Naive B cell (primary cell): ENCODE results near the gene FEZ2. TPM values are rescaled to one million over a fixed set of nuclear protein-coding genes. Genes with fewer than 3 reads are reported as not detected.

Source experiments
- ATAC-seq, 2 donors: fragments of 150-1000 bp; cut with Tn5 transposase; 2 replicates each; pipeline ENCODE4 v1.10.0; 2021; ENCODE audit warnings: low read depth in 2 of 2, mild to moderate bottlenecking in 2 of 2, moderate library complexity in 2 of 2
- DNase-seq: peaks from one replicate; pipeline ENCODE4 v3.0.0; 2022
- H3K27ac Mint-ChIP-seq, 6 donors: one replicate each; pipeline ENCODE4 v1.8.0; 2020 to 2022; ENCODE audit warnings: mild to moderate bottlenecking in 6 of 6, mixed read lengths in 6 of 6, moderate library complexity in 5 of 6, inconsistent platforms in 2 of 6
- H3K27me3 Mint-ChIP-seq, 3 donors: one replicate each; pipeline ENCODE4 v1.8.0; 2021 to 2022; ENCODE audit warnings: mixed read lengths in 3 of 3, mild to moderate bottlenecking in 1 of 3
- H3K36me3 Mint-ChIP-seq, 2 donors: one replicate each; pipeline ENCODE4 v1.8.0; 2020 to 2022; ENCODE audit warnings: mixed read lengths in 2 of 2, inconsistent platforms in 1 of 2, mild to moderate bottlenecking in 1 of 2
- H3K4me1 Mint-ChIP-seq, 3 donors: one replicate each; pipeline ENCODE4 v1.8.0; 2020 to 2022; ENCODE audit warnings: mixed read lengths in 3 of 3, inconsistent platforms in 1 of 3, mild to moderate bottlenecking in 1 of 3, moderate library complexity in 1 of 3
- H3K4me3 Mint-ChIP-seq, 8 donors: one replicate each; pipeline ENCODE4 v1.8.0; 2020 to 2022; ENCODE audit warnings: mild to moderate bottlenecking in 8 of 8, mixed read lengths in 8 of 8, moderate library complexity in 8 of 8, inconsistent platforms in 2 of 8
- H3K9me3 Mint-ChIP-seq, 7 donors: one replicate each; pipeline ENCODE4 v1.8.0; 2020 to 2022; ENCODE audit warnings: mixed read lengths in 7 of 7, mild to moderate bottlenecking in 5 of 7, inconsistent platforms in 2 of 7, moderate library complexity in 1 of 7
- polyA plus RNA-seq, 6 donors: library from polyadenylated mRNA; unstranded; fragments of 300-500 nt; fragmentation: Illumina TruSeq; gene quantifications; one replicate each; pipeline ENCODE4 v1.2.3, GENCODE V29; 2021; ENCODE audit warnings: low read depth in 6 of 6

Gene FEZ2
- polyA plus RNA-seq, 6 donors from 2014 or later, result 3.0 to 6.0 (median 3.6) TPM

DNA sequence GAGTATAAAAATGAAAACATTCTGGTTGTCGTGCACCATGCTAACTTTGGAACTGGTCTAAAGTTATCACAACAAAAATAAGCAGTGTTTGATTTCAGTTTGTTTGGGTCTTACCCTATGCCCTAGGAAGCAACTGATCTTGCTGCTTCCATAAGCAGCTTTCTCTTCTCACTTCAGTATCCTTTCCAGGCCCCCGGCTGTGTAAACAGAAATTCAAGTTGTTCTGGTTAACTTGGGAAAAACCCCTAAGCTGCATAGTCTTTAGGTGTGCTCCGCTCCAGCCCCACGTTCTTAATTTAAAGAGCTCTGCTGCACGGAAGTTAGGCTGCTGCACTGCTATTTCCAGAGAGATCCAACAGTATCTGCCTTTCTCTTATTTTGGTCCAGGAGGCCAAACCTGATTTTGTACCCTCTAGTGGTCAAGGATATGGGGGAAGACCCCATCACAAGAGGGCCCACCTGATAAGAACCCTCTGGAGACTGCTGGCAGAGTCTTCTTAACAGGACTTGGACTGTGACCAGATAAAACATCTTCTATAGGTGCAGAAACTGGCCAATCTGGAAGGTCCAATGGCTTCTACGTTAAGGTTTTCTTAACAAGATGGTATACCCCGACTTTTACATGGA, 69.1 kb downstream of the FEZ2 start:
- Mint-ChIP-seq H3K4me1 (peaks cover 12 to 17% (median 13%) of the 10 kb centered on the region in 3 donors), H3K4me3 (peak overlapping the region in 1 of 8 donors; percentile 41), H3K27me3 (no peaks in the 10 kb centered on the region)

DNA sequence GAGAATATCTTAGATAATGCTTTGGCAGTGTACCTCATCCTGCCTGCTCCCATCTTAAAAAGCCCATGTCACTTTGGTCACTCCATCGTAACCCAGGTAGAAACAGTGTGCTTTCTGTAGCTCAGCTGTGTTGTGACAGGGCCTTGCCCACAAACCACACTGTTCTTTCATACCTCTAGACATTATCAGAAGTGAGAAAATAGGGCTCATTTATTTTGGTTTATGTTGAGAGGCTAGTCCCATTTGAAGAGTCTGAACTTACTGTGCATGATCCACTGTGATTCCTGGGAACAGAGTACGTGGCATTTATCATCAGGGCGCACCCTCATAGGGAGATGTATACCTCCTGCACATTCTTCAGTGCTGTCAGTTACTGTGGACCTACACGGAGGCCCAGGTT, 69.7 kb downstream of the FEZ2 start:
- Mint-ChIP-seq H3K4me1 (peaks cover 12 to 17% (median 13%) of the 10 kb centered on the region in 3 donors), H3K27ac (no peak overlapping the region), H3K36me3 (peaks cover 0 to 7% of the 10 kb centered on the region in 2 donors), H3K4me3 (no peak overlapping the region), H3K27me3 (no peaks in the 10 kb centered on the region), H3K9me3 (no peaks in the 10 kb centered on the region)
- ATAC-seq, result no peak
- no peak for DNase-seq

More for the DNA sequence above, 69.1 kb downstream of the FEZ2 start:
- H3K36me3 Mint-ChIP-seq, result peaks cover 0 to 4% of the 10 kb centered on the region in 2 donors
- no peak for ATAC-seq
- no peak for DNase-seq
- H3K27ac Mint-ChIP-seq, result no peak overlapping the region
- no peaks in the 10 kb centered on the region for H3K9me3 Mint-ChIP-seq

DNA sequence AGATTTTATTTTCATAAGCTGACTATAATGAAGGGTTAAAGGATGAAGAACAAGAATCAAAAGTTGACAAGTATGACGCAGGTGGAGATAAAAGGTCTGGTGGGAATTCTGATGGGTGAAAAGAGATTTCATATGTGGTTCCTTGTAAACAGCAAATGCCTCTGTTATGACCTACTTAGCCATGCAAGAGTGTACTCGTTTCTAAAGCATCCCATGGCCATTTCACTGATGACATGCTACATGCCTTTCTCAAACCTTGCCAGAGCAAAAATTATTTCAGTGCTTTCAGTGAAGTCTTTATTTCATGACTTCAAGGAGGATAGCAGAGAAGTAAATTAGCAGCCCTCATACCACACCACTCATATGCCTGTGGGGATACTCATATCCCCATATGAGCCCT, 71.7 kb downstream of the FEZ2 start:
- H3K27me3 Mint-ChIP-seq, result no peaks in the 10 kb centered on the region
- peaks cover 12 to 16% (median 13%) of the 10 kb centered on the region in 3 donors for H3K4me1 Mint-ChIP-seq
- peaks cover 0 to 12% of the 10 kb centered on the region in 2 donors for H3K36me3 Mint-ChIP-seq
- H3K27ac Mint-ChIP-seq, result no peak overlapping the region
- DNase-seq (no peak), ATAC-seq (no peak)
- no peak overlapping the region for H3K4me3 Mint-ChIP-seq
- H3K9me3 Mint-ChIP-seq, result no peaks in the 10 kb centered on the region

DNA sequence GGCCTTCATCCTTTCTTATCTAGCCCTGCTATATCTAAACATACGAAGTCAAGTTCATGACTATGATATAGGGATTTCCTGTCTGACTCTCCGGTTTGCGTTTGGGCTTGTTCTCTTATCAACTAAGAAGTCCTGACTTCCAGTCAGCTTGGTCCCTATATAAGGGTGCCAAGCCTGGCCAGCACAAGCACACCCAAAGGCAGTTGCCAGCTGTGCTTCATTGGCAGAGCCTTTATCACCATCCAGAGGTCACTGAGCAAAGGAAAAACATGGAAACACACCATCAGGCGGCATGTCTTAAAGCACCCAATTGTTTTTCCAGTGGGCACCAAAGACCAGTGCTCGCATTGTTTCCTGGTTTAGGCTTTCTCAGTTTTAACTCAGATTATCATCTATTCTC, 72.7 kb downstream of the FEZ2 start:
- peaks cover 0 to 14% of the 10 kb centered on the region in 2 donors for H3K36me3 Mint-ChIP-seq
- no peak for DNase-seq
- no peaks in the 10 kb centered on the region for H3K27me3 Mint-ChIP-seq
- no peak overlapping the region for H3K27ac Mint-ChIP-seq
- no peaks in the 10 kb centered on the region for H3K9me3 Mint-ChIP-seq
- ATAC-seq, result no peak
- H3K4me3 Mint-ChIP-seq, result no peak overlapping the region
- H3K4me1 Mint-ChIP-seq, result peaks cover 3 to 6% (median 3%) of the 10 kb centered on the region in 3 donors

DNA sequence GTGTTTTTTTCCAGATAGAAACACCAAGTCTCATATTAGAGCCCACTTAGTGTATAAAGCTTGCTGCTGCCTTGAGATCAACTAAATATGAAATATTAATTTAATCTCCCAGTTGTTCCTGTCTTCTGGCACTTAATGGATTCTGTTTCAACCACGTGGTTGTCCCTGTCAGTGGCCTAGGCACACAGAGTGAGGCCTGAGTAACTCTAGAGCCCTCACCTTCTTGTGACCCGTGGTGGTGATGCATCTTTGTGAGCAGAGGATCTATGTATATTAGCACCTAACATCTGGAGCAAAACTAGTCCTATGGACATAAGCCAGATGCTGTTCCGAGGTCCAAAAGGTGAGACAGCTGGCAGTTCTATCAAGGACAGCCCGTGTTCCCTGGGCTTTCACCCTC, 74.8 kb downstream of the FEZ2 start:
- Mint-ChIP-seq H3K27ac (peak overlapping the region in 1 of 6 donors; percentile 59), H3K4me1 (no peaks in the 10 kb centered on the region), H3K4me3 (no peak overlapping the region), H3K27me3 (no peaks in the 10 kb centered on the region), H3K9me3 (no peaks in the 10 kb centered on the region), H3K36me3 (peaks cover 0 to 10% of the 10 kb centered on the region in 2 donors)
- ATAC-seq (no peak), DNase-seq (no peak)

DNA sequence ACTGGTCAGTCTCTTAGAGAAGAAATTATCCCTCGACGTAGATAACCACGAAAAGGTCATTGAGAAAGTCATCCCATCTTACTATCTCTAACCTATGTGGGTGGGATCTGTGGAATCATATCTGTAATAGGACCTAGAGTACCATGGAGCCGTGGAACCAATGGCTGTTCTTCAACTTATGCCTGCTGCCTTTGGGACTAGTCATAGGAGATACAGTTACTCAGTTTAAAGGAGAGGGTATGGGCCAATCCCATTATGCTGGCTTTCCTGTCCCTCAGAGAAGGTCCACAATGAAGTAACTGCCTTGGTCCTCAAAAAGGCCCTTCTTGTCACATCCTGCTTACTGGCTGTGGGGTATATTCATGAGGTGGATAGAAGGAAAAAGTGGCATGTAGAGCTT, 77.5 kb downstream of the FEZ2 start:
- Mint-ChIP-seq H3K4me3 (no peak overlapping the region), H3K27me3 (no peaks in the 10 kb centered on the region), H3K9me3 (no peaks in the 10 kb centered on the region), H3K36me3 (peaks cover 8 to 28% of the 10 kb centered on the region in 2 donors), H3K27ac (no peak overlapping the region), H3K4me1 (no peaks in the 10 kb centered on the region)
- ATAC-seq (no peak), DNase-seq (no peak)

DNA sequence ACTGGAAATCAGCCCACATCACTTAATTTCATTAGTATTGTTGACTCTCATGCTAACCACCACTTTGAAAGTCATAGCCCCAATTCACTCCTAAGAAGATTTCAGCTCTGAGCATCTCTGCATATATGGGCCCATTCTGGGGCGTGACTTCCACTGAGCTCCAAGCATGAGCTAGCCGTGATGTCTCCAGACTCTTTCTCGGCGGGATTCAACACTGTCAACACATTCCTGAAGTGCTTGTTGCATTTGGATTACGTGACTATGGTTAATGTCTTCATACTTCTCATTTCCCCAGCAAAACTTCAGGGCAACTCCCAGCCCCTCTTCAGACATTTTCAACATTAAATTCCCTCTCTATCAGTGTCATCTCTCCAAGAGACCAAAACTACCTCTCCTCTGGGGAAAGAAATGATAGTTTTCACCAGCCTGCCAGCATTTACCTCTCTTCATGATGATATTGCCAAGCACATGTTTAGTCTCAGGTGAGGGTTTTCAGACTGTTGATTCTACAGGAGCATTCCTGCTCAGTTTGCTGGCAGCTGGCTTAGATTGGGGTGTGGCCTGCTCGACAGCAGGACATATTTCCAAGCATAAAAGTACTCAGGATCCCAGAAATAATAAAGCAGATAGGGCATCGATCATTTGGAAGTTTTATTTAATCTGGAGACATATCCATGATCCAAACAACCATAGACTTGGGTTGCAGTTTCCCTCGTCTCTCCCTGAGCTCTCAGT, 81.7 kb downstream of the FEZ2 start:
- no peak for DNase-seq
- Mint-ChIP-seq H3K4me1 (no peaks in the 10 kb centered on the region), H3K27me3 (no peaks in the 10 kb centered on the region), H3K4me3 (no peak overlapping the region), H3K9me3 (no peaks in the 10 kb centered on the region), H3K27ac (peak overlapping the region in 1 of 6 donors; percentile 31), H3K36me3 (peaks cover 8 to 37% of the 10 kb centered on the region in 2 donors)
- ATAC-seq, result no peak

DNA sequence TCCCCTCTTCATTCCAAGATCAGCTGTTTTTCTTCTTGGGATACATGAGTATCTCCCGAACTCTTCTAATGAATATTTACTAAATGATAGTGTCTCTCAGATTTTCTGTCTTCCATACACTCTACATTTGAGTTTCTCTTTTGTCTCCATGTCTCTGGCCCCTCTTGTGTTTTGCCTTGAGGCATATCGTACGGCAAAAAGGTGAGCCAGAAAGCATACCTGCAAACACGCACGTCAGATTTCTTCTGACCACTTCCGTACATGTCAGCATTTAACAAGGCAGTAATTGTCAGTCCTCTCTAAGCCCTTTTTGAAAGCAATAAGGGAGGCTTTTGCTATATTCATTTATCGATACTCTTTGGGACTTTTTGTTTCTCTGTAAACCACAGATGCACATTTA, 82.4 kb downstream of the FEZ2 start:
- no peaks in the 10 kb centered on the region for H3K4me1 Mint-ChIP-seq
- H3K9me3 Mint-ChIP-seq, result no peaks in the 10 kb centered on the region
- no peak overlapping the region for H3K27ac Mint-ChIP-seq
- ATAC-seq (no peak), DNase-seq (no peak)
- H3K36me3 Mint-ChIP-seq, result peaks cover 8 to 34% of the 10 kb centered on the region in 2 donors
- H3K27me3 Mint-ChIP-seq, result no peaks in the 10 kb centered on the region
- no peak overlapping the region for H3K4me3 Mint-ChIP-seq

DNA sequence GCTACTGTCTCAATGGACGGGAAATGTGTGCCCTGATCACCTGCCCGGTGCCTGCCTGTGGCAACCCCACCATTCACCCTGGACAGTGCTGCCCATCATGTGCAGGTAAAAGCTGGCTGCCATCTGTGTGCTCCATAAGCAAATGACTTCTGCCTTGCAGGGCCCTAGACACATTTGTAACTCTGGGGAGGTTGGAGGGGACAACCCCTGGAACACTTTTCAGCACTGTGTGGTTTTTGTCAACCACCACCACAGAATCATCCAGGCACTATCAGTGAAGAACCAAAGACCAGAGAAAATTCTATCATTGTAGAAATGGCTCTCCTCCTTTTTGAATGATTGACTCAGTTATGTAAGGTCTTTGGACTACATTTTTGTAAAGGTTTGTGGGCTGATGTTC, 84.3 kb downstream of the FEZ2 start:
- Mint-ChIP-seq H3K4me3 (no peak overlapping the region), H3K36me3 (peaks cover 8 to 34% of the 10 kb centered on the region in 2 donors), H3K4me1 (no peaks in the 10 kb centered on the region), H3K27ac (no peak overlapping the region), H3K9me3 (no peaks in the 10 kb centered on the region), H3K27me3 (no peaks in the 10 kb centered on the region)
- ATAC-seq (no peak), DNase-seq (no peak)

DNA sequence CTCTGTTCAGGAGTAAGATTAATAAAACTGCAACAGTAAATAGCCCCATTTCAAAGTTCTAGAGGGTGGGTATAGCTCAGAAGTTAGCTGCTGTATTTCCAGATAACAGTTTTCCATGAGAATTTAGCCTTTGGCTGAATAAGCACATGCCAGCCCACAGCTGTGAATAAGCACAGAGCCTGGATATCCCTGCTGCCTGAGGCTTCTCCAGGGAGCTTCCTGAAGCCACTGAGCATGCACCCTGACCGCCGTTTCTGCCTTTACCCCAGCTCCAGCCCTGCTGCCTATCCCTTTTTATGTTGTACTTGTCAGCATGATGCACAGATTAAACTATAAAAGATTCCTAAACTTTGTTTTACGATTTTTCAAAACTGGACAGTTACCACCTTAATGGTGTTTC, 85.3 kb downstream of the FEZ2 start:
- no peak for ATAC-seq
- H3K27me3 Mint-ChIP-seq, result no peaks in the 10 kb centered on the region
- no peaks in the 10 kb centered on the region for H3K9me3 Mint-ChIP-seq
- peaks cover 8 to 34% of the 10 kb centered on the region in 2 donors for H3K36me3 Mint-ChIP-seq
- DNase-seq, result no peak
- no peaks in the 10 kb centered on the region for H3K4me1 Mint-ChIP-seq
- no peak overlapping the region for H3K27ac Mint-ChIP-seq
- H3K4me3 Mint-ChIP-seq, result no peak overlapping the region

DNA sequence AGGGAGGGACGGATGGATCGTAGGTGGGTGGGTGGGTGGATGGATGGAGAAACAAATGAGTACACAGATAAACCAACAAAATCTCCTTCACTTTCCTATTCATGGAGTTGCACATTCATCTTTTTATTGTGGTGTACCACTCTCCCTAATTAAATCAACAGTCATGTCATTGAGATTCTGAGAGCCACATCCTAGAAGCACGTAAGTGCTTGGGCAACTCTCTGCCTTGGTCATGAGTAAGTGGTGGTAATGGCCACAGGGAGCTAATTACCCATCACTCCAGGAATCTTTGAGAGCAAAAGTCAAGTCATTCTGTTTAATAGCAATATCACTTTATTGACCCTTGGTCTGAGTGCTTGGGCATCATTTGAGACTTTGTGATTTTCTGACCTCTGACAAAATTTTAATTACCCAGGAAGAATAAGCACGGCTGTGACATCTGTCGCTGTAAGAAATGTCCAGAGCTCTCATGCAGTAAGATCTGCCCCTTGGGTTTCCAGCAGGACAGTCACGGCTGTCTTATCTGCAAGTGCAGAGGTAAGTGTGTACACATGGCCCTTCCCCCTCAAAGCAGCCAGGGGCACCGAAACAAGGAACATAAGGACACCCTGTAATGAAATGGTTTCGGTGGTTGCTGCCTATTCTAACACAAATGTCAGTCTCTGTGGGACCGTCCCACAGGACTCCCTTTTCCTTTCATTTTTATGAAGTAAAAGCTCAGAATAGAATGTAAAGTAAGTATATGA, 85.9 kb downstream of the FEZ2 start:
- no peak for DNase-seq
- Mint-ChIP-seq H3K9me3 (no peaks in the 10 kb centered on the region), H3K36me3 (peaks cover 8 to 33% of the 10 kb centered on the region in 2 donors), H3K27ac (no peak overlapping the region), H3K27me3 (no peaks in the 10 kb centered on the region), H3K4me1 (no peaks in the 10 kb centered on the region), H3K4me3 (no peak overlapping the region)
- ATAC-seq, result no peak

DNA sequence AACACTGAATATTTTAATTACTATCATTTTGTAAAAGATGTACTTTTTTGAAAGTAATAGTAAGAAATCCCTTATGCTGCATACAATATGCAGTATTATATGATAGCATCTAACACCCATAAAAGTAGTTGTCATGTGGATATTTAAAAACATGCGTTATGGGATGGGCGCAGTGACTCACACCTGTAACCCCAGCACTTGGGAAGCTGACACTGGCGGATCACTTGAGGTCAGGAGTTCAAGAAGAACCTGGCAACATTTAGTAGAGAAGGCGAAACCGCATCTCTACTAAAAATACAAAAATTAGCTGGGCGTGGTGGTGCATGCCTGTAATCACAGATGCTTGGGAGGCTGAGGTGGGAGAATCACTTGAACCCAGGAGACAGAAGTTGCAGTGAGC, 88.9 kb downstream of the FEZ2 start:
- ATAC-seq, result no peak
- no peak overlapping the region for H3K4me3 Mint-ChIP-seq
- H3K36me3 Mint-ChIP-seq, result peaks cover 0 to 10% of the 10 kb centered on the region in 2 donors
- DNase-seq, result no peak
- H3K27ac Mint-ChIP-seq, result no peak overlapping the region
- H3K27me3 Mint-ChIP-seq, result no peaks in the 10 kb centered on the region
- no peaks in the 10 kb centered on the region for H3K4me1 Mint-ChIP-seq
- H3K9me3 Mint-ChIP-seq, result no peaks in the 10 kb centered on the region

DNA sequence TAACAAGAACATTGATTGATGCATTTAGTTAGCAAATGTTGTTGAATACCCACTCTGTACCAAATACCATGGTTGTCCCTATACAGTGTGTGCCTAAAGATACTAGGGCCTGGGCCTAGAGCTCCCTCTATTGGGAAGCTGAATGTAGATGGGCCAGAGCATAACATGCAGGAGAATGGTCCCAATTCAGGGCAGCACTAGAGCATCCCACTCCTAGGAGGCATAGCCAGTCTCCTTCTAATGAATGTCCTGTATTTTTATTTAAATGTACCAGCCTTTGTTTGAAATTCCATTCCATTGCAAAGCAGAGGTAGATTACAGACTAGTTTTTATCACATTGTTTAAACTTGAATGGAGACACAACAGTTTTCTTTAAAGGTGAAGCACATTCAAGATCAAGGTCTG, 90.6 kb downstream of the FEZ2 start:
- H3K4me3 Mint-ChIP-seq, result no peak overlapping the region
- DNase-seq, result peak; percentile 31

More for the DNA sequence above, 90.6 kb downstream of the FEZ2 start:
- no peak overlapping the region for H3K27ac Mint-ChIP-seq
- H3K36me3 Mint-ChIP-seq, result no peaks in the 10 kb centered on the region
- ATAC-seq, result peak; percentile 62 to 81
- H3K4me1 Mint-ChIP-seq, result no peaks in the 10 kb centered on the region
- no peaks in the 10 kb centered on the region for H3K27me3 Mint-ChIP-seq
- no peaks in the 10 kb centered on the region for H3K9me3 Mint-ChIP-seq
